MCF 10A (cell line): Measurements from ENCODE around the gene KIAA1549. TPM values are rescaled to one million over a fixed set of nuclear protein-coding genes. Genes with fewer than 3 reads are reported as not detected.
"Not testable (repeated sequence)": the region's sequence is repeated elsewhere in the genome, so short reads cannot be mapped to it uniquely, and the experiment has no call there.

Experiments
- BruUV-seq: library from RNA; stranded (reverse); fragments of 400-500 nt; replicated peaks from 2 replicates; lab custom pipeline; 2021; lab: Mats Ljungman, UMichigan
- CTCF ChIA-PET: fragments of 300-600 bp; sonication (Branson Sonifier 250); formaldehyde crosslinking; extraction: SDS; loops from one replicate; lab custom pipeline; 2021; ENCODE audit warnings: antibody characterized with exemption, inconsistent platforms; lab: Yijun Ruan, JAX
- POLR2A ChIA-PET: fragments of 300-600, 350-650 bp; sonication (Branson Sonifier 250); formaldehyde crosslinking; extraction: SDS; loops from one replicate; lab custom pipeline; 2020; ENCODE audit warnings: antibody characterized with exemption, inconsistent platforms; lab: Yijun Ruan, JAX
- DNase-seq: peaks from one replicate; pipeline ENCODE4 v3.0.0-alpha.2; 2018; ENCODE audit not compliant: unreplicated experiment
- H3K27ac Mint-ChIP-seq: one replicate; pipeline ENCODE4 v1.8.0; 2022; ENCODE audit warnings: mild to moderate bottlenecking, low read depth, mixed read lengths; ENCODE audit not compliant: unreplicated experiment
- H3K27me3 Mint-ChIP-seq: one replicate; pipeline ENCODE4 v1.8.0; 2022; ENCODE audit warnings: mixed read lengths; ENCODE audit not compliant: insufficient read depth, unreplicated experiment
- H3K36me3 Mint-ChIP-seq: one replicate; pipeline ENCODE4 v1.8.0; 2022; ENCODE audit warnings: mild to moderate bottlenecking, moderate library complexity, mixed read lengths; ENCODE audit not compliant: insufficient read depth, unreplicated experiment
- H3K4me1 Mint-ChIP-seq: one replicate; pipeline ENCODE4 v1.8.0; 2022; ENCODE audit warnings: mixed read lengths; ENCODE audit not compliant: insufficient read depth, unreplicated experiment
- H3K4me3 Mint-ChIP-seq: one replicate; pipeline ENCODE4 v1.8.0; 2022; ENCODE audit warnings: mild to moderate bottlenecking, moderate library complexity, mixed read lengths; ENCODE audit not compliant: unreplicated experiment
- H3K9me3 Mint-ChIP-seq: one replicate; pipeline ENCODE4 v1.8.0; 2022; ENCODE audit warnings: mixed read lengths; ENCODE audit not compliant: unreplicated experiment
- CTCF ChIP-seq: fragments of 200-600 bp; IDR thresholded peaks from one replicate; pipeline ENCODE4 v1.8.0; 2022; ENCODE audit warnings: antibody characterized with exemption, mild to moderate bottlenecking; ENCODE audit not compliant: unreplicated experiment
- intact Hi-C: fragments of 100-400 bp; cut with micrococcal nuclease; formaldehyde crosslinking; loops from 2 replicates; pipeline ENCODE4 v1.14.1; 2022
- total RNA-seq: library from RNA; stranded (reverse); gene quantifications from 2 replicates; pipeline ENCODE4 v1.2.3, GENCODE V29; 2022

Gene KIAA1549
- total RNA-seq, 1 experiment from 2014 or later = 7.1 TPM

DNA sequence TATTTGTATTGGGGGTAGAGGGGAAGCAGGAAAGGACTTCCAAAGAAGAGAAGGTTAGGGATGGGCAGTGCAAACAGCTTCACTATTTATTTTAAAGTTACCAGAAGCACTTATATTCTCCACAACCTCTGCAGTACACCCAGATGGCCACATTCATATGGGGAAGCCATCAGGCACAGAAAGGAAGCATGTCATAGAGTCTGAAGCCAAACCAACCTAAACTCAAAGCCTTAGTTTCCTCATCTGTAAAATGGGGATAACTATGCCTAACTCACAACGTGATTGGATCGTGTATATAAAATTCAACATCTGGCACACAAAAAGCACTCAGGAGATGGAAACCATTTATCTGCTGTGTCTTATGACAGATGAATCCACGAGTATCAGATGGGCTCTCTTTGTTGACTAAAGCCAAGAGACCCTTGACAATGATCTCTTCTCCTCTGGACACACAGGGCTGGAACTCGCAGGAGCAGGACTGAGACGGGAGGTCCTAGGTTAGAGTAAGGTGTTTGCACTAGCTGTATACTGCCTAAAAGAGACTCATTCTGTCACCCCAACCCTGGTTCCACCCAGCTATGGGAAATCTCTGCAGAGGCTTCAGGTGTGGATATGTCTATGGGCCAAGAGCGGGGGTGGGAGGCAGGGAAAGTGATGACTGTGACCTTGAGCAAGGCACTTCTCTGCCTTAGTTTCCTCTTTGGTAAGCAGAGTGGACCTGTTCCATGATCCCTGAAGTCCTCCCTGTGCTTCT lies 1.8 kb downstream of the KIAA1549 start:
- TF ChIP-seq CTCF = no peak
- BruUV-seq = no TSS peak
- H3K36me3 Mint-ChIP-seq = no peaks in the 10 kb centered on the region
- intact Hi-C loops = no loop called here
- DNase-seq = peak; percentile 21
- CTCF ChIA-PET = interaction anchor here (0.6 to 3.4 kb wide), 5 partner anchors 16 to 821 kb away, joined by 3 to 17 read pairs (median 3); no protein-coding TSS in a partner anchor
- no peak overlapping the region for H3K4me3 Mint-ChIP-seq
- peaks cover 19% of the 10 kb centered on the region for H3K4me1 Mint-ChIP-seq
- POLR2A ChIA-PET = interaction anchor here (0.6 to 1.2 kb wide), 4 partner anchors 17 to 80 kb away, joined by 3 to 5 read pairs (median 4); no protein-coding TSS in a partner anchor
- H3K9me3 Mint-ChIP-seq = no peaks in the 10 kb centered on the region
- no peaks in the 10 kb centered on the region for H3K27me3 Mint-ChIP-seq
- no peak overlapping the region for H3K27ac Mint-ChIP-seq

DNA sequence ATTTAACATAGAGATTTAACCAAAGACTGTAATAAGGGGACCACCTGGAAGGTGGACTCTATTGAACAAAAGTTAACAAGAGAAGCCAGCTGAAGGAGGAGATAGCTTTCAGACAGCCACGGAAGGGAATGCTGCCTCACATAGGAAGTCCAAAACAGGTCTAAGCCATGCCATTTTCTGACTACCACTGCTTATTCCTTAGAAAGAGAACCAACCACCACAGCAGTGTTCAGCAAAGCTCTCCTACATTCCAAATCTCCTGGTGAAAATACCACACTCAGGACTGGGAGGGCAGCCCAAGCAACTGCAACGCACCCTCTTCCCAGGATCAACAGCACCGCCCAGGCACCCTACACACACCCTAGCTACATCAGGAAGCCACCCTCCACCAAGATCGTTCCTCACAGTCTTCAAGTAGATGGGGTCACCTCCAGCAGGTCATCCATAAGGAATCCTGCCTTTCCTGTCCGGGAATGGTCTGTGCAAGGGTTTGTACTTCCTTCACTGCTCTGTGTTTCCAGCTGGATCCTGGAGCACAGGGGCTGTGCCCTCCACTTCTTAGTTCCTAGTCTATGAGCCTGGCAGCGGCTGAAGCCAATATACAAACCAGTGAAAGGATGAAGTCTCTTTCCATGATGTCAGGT lies 2.5 kb downstream of the KIAA1549 start:
- Mint-ChIP-seq H3K27me3 (no peaks in the 10 kb centered on the region), H3K9me3 (no peaks in the 10 kb centered on the region), H3K4me1 (peaks cover 19% of the 10 kb centered on the region), H3K27ac (no peak overlapping the region), H3K36me3 (no peaks in the 10 kb centered on the region), H3K4me3 (no peak overlapping the region)
- no peak for TF ChIP-seq CTCF
- intact Hi-C loops = no loop called here
- DNase-seq = no peak
- ChIA-PET POLR2A (interaction anchor here (0.8 kb wide), 1 partner anchor 20 kb away, joined by 3 read pairs; no protein-coding TSS in a partner anchor), CTCF (interaction anchor here (0.6 to 1.6 kb wide), 6 partner anchors 16 to 821 kb away, joined by 3 to 6 read pairs (median 3); no protein-coding TSS in a partner anchor)
- BruUV-seq = no TSS peak

GRCh38 chr7:138976161-138976560 lies 5.0 kb downstream of the KIAA1549 start:
- H3K9me3 Mint-ChIP-seq, H3K27me3 Mint-ChIP-seq, H3K27ac Mint-ChIP-seq, H3K4me3 Mint-ChIP-seq, intact Hi-C loops, H3K36me3 Mint-ChIP-seq, DNase-seq, BruUV-seq: not testable (repeated sequence)
- ChIA-PET POLR2A (interaction anchor here (1.0 kb wide), 1 partner anchor 364 kb away, joined by 3 read pairs; no protein-coding TSS in a partner anchor), CTCF (interaction anchor here (0.8 to 1.5 kb wide), 2 partner anchors 90 to 99 kb away, joined by 3 to 15 read pairs; no protein-coding TSS in a partner anchor)
- H3K4me1 Mint-ChIP-seq = peaks cover 19% of the 10 kb centered on the region

DNA sequence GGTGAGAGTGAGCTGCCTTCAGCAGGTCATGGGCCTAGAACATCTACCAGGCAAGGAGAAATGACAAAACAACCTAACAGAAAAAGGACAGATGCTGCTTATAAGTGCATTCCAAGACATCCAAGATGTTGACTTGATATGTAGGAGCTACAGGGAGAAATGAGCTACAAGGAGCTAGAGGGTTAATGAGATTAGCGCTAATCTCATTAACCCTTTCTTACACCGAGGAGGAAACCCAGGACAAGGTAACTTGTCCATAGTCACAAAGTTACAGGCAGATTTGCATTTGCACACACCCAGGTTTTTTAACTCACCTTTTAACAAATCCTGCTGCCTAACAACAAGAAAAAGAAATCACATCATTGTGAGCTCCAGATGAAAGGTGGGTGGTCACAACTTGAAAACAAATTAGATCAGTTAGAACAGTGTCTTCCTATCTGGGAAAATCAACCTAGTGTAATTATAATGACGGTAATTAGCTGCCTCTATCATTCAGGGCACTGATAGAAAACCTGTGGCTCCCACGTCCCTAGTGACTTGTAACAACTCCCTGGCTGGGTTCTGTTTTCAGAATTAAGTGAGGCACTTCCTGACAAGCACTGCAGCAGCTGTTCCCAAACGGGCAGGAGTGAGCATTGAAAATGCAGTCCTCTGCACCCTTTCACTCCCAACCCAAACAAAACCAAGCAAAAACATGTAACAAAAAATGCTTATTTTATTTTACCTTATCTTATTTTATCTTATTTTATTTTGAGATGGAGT lies 5.7 kb downstream of the KIAA1549 start:
- Mint-ChIP-seq H3K27ac (no peak overlapping the region), H3K4me1 (peaks cover 18% of the 10 kb centered on the region), H3K36me3 (no peaks in the 10 kb centered on the region), H3K9me3 (no peaks in the 10 kb centered on the region), H3K4me3 (no peak overlapping the region), H3K27me3 (no peaks in the 10 kb centered on the region)
- no peak for DNase-seq
- CTCF ChIA-PET = interaction anchor here (0.6 to 1.5 kb wide), 4 partner anchors 89 to 1020 kb away, joined by 3 to 15 read pairs (median 3); no protein-coding TSS in a partner anchor
- no TSS peak for BruUV-seq
- POLR2A ChIA-PET = interaction anchor here (1.0 to 1.2 kb wide), 2 partner anchors 9 to 365 kb away, joined by 3 read pairs; no protein-coding TSS in a partner anchor
- intact Hi-C loops = no loop called here
- TF ChIP-seq CTCF = no peak
